ENCODE data around the gene TTLL6. TPM values are rescaled to one million over a fixed set of nuclear protein-coding genes. Genes with fewer than 3 reads are reported as not detected.

The TTLL6 gene
- total RNA-seq, 4 donors from 2014 or later: 0.19 TPM; not detected in 3

GRCh38 chr17:48748718-48749566 is 68.1 kb downstream of the TTLL6 start:
- peaks cover 68 to 100% (median 82%) of the 10 kb centered on the region in 4 donors for H3K27me3 ChIP-seq
- no peak overlapping the region for H3K27ac ChIP-seq
- H3K9me3 ChIP-seq: no peaks in the 10 kb centered on the region
- no peak for TF ChIP-seq CTCF (IDR thresholded peaks at IDR 0.05)
- TF ChIP-seq POLR2A (IDR thresholded peaks at IDR 0.05): no peak
- intact Hi-C loops (cut with DNase I): no loop called here
- WGBS, 2 donors: 27 to 30% methylated on average over 16 of the region's 16 CpGs
- no peak overlapping the region for H3K4me3 ChIP-seq
- peaks cover 0 to 38% (median 5%) of the 10 kb centered on the region in 3 donors for H3K4me1 ChIP-seq
- DNase-seq: no peak
- no peaks in the 10 kb centered on the region for H3K36me3 ChIP-seq

- Histone ChIP-seq H3K27ac (no peak overlapping the region), H3K4me3 (no peak overlapping the region), H3K27me3 (peaks cover 60 to 100% (median 78%) of the 10 kb centered on the region in 4 donors), H3K36me3 (no peaks in the 10 kb centered on the region), H3K4me1 (peaks cover 0 to 27% (median 5%) of the 10 kb centered on the region in 3 donors), H3K9me3 (no peaks in the 10 kb centered on the region)
- no peak for DNase-seq
- intact Hi-C loops (cut with DNase I): no loop called here
- TF ChIP-seq CTCF (IDR thresholded peaks at IDR 0.05): no peak
- no peak for TF ChIP-seq POLR2A (IDR thresholded peaks at IDR 0.05)
- 10 to 31% methylated on average over 14 to 20 of the region's 53 CpGs for WGBS, 2 donors
These were observed 69.3 kb downstream of the TTLL6 start for GRCh38 chr17:48747445-48748363.

GRCh38 chr17:48746916-48747444 is 70.0 kb downstream of the TTLL6 start:
- WGBS, 2 donors: 8 to 10% methylated on average over 6 to 11 of the region's 21 CpGs

GRCh38 chr17:48745381-48746275 is 71.4 kb downstream of the TTLL6 start:
- intact Hi-C loops (cut with DNase I): no loop called here
- H3K9me3 ChIP-seq: peaks cover 0 to 3% (median 0%) of the 10 kb centered on the region in 3 donors
- no peak overlapping the region for H3K27ac ChIP-seq
- DNase-seq: no peak
- peaks cover 43 to 100% (median 74%) of the 10 kb centered on the region in 4 donors for H3K27me3 ChIP-seq
- peaks cover 0 to 23% (median 5%) of the 10 kb centered on the region in 3 donors for H3K4me1 ChIP-seq
- 6 to 7% methylated on average over 12 of the region's 12 CpGs for WGBS, 2 donors
- no peak overlapping the region for H3K4me3 ChIP-seq
- TF ChIP-seq CTCF (IDR thresholded peaks at IDR 0.05): no peak
- TF ChIP-seq POLR2A (IDR thresholded peaks at IDR 0.05): no peak
- H3K36me3 ChIP-seq: no peaks in the 10 kb centered on the region

More at GRCh38 chr17:48746916-48747444, 70.0 kb downstream of the TTLL6 start:
- Histone ChIP-seq H3K27ac (no peak overlapping the region), H3K4me3 (no peak overlapping the region), H3K9me3 (no peaks in the 10 kb centered on the region), H3K36me3 (no peaks in the 10 kb centered on the region), H3K4me1 (peaks cover 0 to 23% (median 5%) of the 10 kb centered on the region in 3 donors), H3K27me3 (peaks cover 53 to 100% (median 74%) of the 10 kb centered on the region in 4 donors)
- no peak for TF ChIP-seq POLR2A (IDR thresholded peaks at IDR 0.05)
- TF ChIP-seq CTCF (IDR thresholded peaks at IDR 0.05): no peak
- no peak for DNase-seq
- intact Hi-C loops (cut with DNase I): no loop called here
